HG02840 (cell line): ENCODE data around the gene LCN9.

Source experiments
- ATAC-seq: cut with Tn5 transposase; IDR thresholded peaks from one replicate; pipeline ENCODE4 v1.9.1; 2021; ENCODE audit warnings: mild to moderate bottlenecking, moderate library complexity, moderate number of reproducible peaks; ENCODE audit not compliant: unreplicated experiment, low FRiP score

Gene LCN9

GRCh38 chr9:135695036-135695435 lies 31.9 kb downstream of the LCN9 start:
- ATAC-seq, result no peak

GRCh38 chr9:135695642-135696041 lies 32.5 kb downstream of the LCN9 start:
- ATAC-seq, result no peak

GRCh38 chr9:135696446-135696845 lies 33.3 kb downstream of the LCN9 start:
- no peak for ATAC-seq

- no peak for ATAC-seq
Observed at GRCh38 chr9:135697226-135697625, 34.1 kb downstream of the LCN9 start.

- no peak for ATAC-seq
Observed at GRCh38 chr9:135698236-135698635, 35.1 kb downstream of the LCN9 start.

GRCh38 chr9:135698767-135699166 lies 35.7 kb downstream of the LCN9 start:
- ATAC-seq, result no peak

- no peak for ATAC-seq
Observed at GRCh38 chr9:135699440-135699839, 36.3 kb downstream of the LCN9 start, which contains the start of gene SOHLH1. TSS of gene SOHLH1 (minus strand) at chr9:135699481. CDS start at chr9:135699467, 14 bp downstream.

GRCh38 chr9:135700525-135700924 lies 37.4 kb downstream of the LCN9 start:
- no peak for ATAC-seq

- ATAC-seq, result no peak
Observed at GRCh38 chr9:135701067-135701958, 38.2 kb downstream of the LCN9 start.

- no peak for ATAC-seq
Observed at GRCh38 chr9:135701959-135702721, 39.0 kb downstream of the LCN9 start, which contains the start of gene KCNT1. TSS of gene KCNT1 (plus strand) at chr9:135702185. CDS start at chr9:135702259, 74 bp downstream.

- no peak for ATAC-seq
Observed at GRCh38 chr9:135703726-135704125, 40.6 kb downstream of the LCN9 start.

GRCh38 chr9:135704483-135704882 lies 41.4 kb downstream of the LCN9 start:
- ATAC-seq, result no peak

- no peak for ATAC-seq
Observed at GRCh38 chr9:135705376-135705775, 42.3 kb downstream of the LCN9 start.

GRCh38 chr9:135706288-135706687 lies 43.2 kb downstream of the LCN9 start:
- no peak for ATAC-seq

- no peak for ATAC-seq
Observed at GRCh38 chr9:135707252-135708138, 44.4 kb downstream of the LCN9 start.

- no peak for ATAC-seq
Observed at GRCh38 chr9:135708164-135708563, 45.1 kb downstream of the LCN9 start.

- ATAC-seq, result no peak
Observed at GRCh38 chr9:135711391-135711790, 48.3 kb downstream of the LCN9 start.

- no peak for ATAC-seq
Observed at GRCh38 chr9:135711881-135712280, 48.8 kb downstream of the LCN9 start.

GRCh38 chr9:135712613-135713295 lies 49.6 kb downstream of the LCN9 start:
- ATAC-seq, result no peak
